Superior temporal gyrus (tissue), 1 donor: ENCODE measurements around the gene IL17C.

Experiments
- DNase-seq: peaks from one replicate; pipeline ENCODE4 v3.0.0-alpha.2; 2016; ENCODE audit errors: extremely low spot score

Gene IL17C

GRCh38 chr16:88627531-88628411 lies 10.6 kb upstream of the IL17C start:
- no peak for DNase-seq

GRCh38 chr16:88628512-88628974 lies 9.8 kb upstream of the IL17C start:
- no peak for DNase-seq

- DNase-seq = no peak
Measured at GRCh38 chr16:88629835-88630234, 8.5 kb upstream of the IL17C start.

GRCh38 chr16:88630433-88630832 lies 7.9 kb upstream of the IL17C start:
- no peak for DNase-seq

GRCh38 chr16:88630941-88631340 lies 7.4 kb upstream of the IL17C start:
- no peak for DNase-seq

GRCh38 chr16:88631384-88631783 lies 7.0 kb upstream of the IL17C start:
- no peak for DNase-seq

- no peak for DNase-seq
Measured at GRCh38 chr16:88631920-88632586, 6.3 kb upstream of the IL17C start.

GRCh38 chr16:88632587-88632930 lies 5.8 kb upstream of the IL17C start:
- no peak for DNase-seq

GRCh38 chr16:88633684-88634140 lies 4.7 kb upstream of the IL17C start:
- no peak for DNase-seq

- no peak for DNase-seq
Measured at GRCh38 chr16:88634141-88634993, 4.0 kb upstream of the IL17C start.

GRCh38 chr16:88634994-88635670 lies 3.2 kb upstream of the IL17C start:
- DNase-seq = no peak

- DNase-seq = no peak
Measured at GRCh38 chr16:88635671-88636319, 2.6 kb upstream of the IL17C start.

GRCh38 chr16:88636488-88637265 lies 1.7 kb upstream of the IL17C start:
- DNase-seq = no peak

- no peak for DNase-seq
Measured at GRCh38 chr16:88639231-88640038, 1.1 kb downstream of the IL17C start.

GRCh38 chr16:88640039-88640495 lies 1.7 kb downstream of the IL17C start:
- DNase-seq = no peak

GRCh38 chr16:88640498-88641247 lies 2.3 kb downstream of the IL17C start:
- no peak for DNase-seq

GRCh38 chr16:88642881-88643643 lies 4.7 kb downstream of the IL17C start:
- DNase-seq = no peak

- no peak for DNase-seq
Measured at GRCh38 chr16:88643644-88643932, 5.2 kb downstream of the IL17C start.
